Lower leg skin (tissue), 3 donors: ENCODE results near the gene MYO3B.

Experiments used
- POLR2A ChIP-seq, 2 donors: fragments of 450-650 bp; IDR thresholded peaks; one replicate each; pipeline ENCODE4 v1.6.1; 2016 to 2017; ENCODE audit warnings: antibody characterized with exemption in 2 of 2, mild to moderate bottlenecking in 1 of 2, moderate library complexity in 1 of 2
- TF ChIP-seq, protein P1 (sequence below), 3 donors: fragments of 450-650 bp; IDR thresholded peaks; one replicate each; pipeline ENCODE4 v1.5.1; 2016; ENCODE audit warnings: antibody characterized with exemption in 3 of 3, mild to moderate bottlenecking in 3 of 3, moderate library complexity in 2 of 3

- TF ChIP-seq, protein P1, sequence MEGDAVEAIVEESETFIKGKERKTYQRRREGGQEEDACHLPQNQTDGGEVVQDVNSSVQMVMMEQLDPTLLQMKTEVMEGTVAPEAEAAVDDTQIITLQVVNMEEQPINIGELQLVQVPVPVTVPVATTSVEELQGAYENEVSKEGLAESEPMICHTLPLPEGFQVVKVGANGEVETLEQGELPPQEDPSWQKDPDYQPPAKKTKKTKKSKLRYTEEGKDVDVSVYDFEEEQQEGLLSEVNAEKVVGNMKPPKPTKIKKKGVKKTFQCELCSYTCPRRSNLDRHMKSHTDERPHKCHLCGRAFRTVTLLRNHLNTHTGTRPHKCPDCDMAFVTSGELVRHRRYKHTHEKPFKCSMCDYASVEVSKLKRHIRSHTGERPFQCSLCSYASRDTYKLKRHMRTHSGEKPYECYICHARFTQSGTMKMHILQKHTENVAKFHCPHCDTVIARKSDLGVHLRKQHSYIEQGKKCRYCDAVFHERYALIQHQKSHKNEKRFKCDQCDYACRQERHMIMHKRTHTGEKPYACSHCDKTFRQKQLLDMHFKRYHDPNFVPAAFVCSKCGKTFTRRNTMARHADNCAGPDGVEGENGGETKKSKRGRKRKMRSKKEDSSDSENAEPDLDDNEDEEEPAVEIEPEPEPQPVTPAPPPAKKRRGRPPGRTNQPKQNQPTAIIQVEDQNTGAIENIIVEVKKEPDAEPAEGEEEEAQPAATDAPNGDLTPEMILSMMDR (IDR thresholded peaks at IDR 0.05), result no peak
- no peak for TF ChIP-seq POLR2A (IDR thresholded peaks at IDR 0.05)
Observed at GRCh38 chr2:170503971-170504809, 326.2 kb downstream of the MYO3B start.
